Right cardiac atrium (tissue), 5 donors: ENCODE measurements around the gene LYZL1. TPM values are rescaled to one million over a fixed set of nuclear protein-coding genes. Genes with fewer than 3 reads are reported as not detected.
"Not testable (repeated sequence)": the region's sequence is repeated elsewhere in the genome, so short reads cannot be mapped to it uniquely, and the experiment has no call there.

Source experiments
- ATAC-seq, 2 donors: fragments of 200-7000 bp; cut with Tn5 transposase; one replicate each; pipeline versions ENCODE4 v1.8.0 to v1.9.1; 2020; ENCODE audit warnings: moderate library complexity in 2 of 2, mild to moderate bottlenecking in 1 of 2
- DNase-seq, 3 donors: peaks; one replicate each; pipeline ENCODE4 v3.0.0-alpha.2; 2020
- H3K27ac ChIP-seq: one replicate; pipeline ENCODE4 v1.5.1; 2013; ENCODE audit warnings: mild to moderate bottlenecking, low read length, control low read depth, moderate library complexity
- H3K27me3 ChIP-seq: one replicate; pipeline ENCODE4 v1.6.1; 2013; ENCODE audit not compliant: control insufficient read depth, insufficient read depth
- H3K4me1 ChIP-seq: one replicate; pipeline ENCODE4 v1.6.1; 2013; ENCODE audit warnings: low read length; ENCODE audit not compliant: control insufficient read depth, insufficient read depth
- H3K4me3 ChIP-seq: one replicate; pipeline ENCODE4 v1.5.1; 2013; ENCODE audit warnings: low read length, control low read depth
- H3K9me3 ChIP-seq: one replicate; pipeline ENCODE4 v1.6.1; 2013; ENCODE audit warnings: low read length; ENCODE audit not compliant: control insufficient read depth
- WGBS: extraction: QIAGEN DNeasy Blood & Tissue Kit; methylation state at CpG from one replicate; pipeline ENCODE4 v1.1.7; 2013; 5-methylcytosine and 5-hydroxymethylcytosine counted together
- intact Hi-C, 4 donors: fragments of 100-400 bp; cut with DNase I; formaldehyde crosslinking; loops; one replicate each; pipeline versions ENCODE4 v1.11.0 to v1.14.0; 2022 to 2023
- long read RNA-seq, 4 donors: library from polyadenylated mRNA; unstranded; transcript quantifications; one replicate each; pipeline ENCODE4 v2.0.0, GENCODE V29; 2020 to 2021
- polyA plus RNA-seq: library from polyadenylated mRNA; stranded (reverse); fragments of 200-250 nt; gene quantifications from one replicate; pipeline ENCODE4 v1.2.3, GENCODE V29; 2013
- total RNA-seq, 4 donors: library from RNA; stranded (reverse); fragmentation: NEBNext Ultra II Directional; extraction: Animal tissue kit (Norgen Biotek cat#: 25700); gene quantifications; one replicate each; pipeline ENCODE4 v1.2.1, GENCODE V29; 2021
- donor health status: healthy with polysubstance abuse.
- donor health status: DM: no; HTN: yes; CAD: no.
- donor health status: DM: no; HTN: no; CAD: no.
- donor health status: DM: no; HTN: yes; CAD: no; lungs with severe emphysema.
- donor health status: DM: yes; HTN: yes; CAD: no.

The LYZL1 gene
- not detected for total RNA-seq
- polyA plus RNA-seq = not detected
- long read RNA-seq, donor 1 = 0 reads
- long read RNA-seq, donor 2 = 0 reads
- long read RNA-seq, donor 3 = 0 reads
- long read RNA-seq, donor 4 = 0 reads

DNA sequence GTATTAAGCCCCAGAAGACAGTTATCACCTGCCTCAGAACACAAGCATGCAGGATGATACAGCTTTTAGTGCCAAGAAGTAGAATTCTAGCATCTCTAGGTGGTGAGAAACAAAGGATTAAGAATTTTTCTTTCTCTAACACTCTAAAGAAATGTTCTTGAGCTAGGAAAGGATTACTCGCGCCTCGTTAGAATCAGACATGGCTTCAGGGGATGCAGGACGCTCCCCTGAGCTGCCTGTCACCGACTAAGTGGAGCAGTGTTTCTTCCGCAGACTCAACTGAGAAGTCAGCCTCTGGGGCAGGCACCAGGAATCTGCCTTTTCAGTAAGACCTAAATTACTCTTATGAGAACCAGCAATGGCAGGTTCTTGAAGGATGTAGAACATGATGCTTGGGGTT, at the start of gene LYZL1:
LYZL1 (plus strand) TSS at position 165 of the 400 bp plus-strand sequence. CDS start 2,798 bp downstream, outside the sequence.
- H3K27ac ChIP-seq, ATAC-seq, H3K4me3 ChIP-seq, DNase-seq, intact Hi-C loops, H3K9me3 ChIP-seq, H3K4me1 ChIP-seq, H3K27me3 ChIP-seq: not testable (repeated sequence)
- WGBS = 85% methylated on average over 6 of the region's 6 CpGs

DNA sequence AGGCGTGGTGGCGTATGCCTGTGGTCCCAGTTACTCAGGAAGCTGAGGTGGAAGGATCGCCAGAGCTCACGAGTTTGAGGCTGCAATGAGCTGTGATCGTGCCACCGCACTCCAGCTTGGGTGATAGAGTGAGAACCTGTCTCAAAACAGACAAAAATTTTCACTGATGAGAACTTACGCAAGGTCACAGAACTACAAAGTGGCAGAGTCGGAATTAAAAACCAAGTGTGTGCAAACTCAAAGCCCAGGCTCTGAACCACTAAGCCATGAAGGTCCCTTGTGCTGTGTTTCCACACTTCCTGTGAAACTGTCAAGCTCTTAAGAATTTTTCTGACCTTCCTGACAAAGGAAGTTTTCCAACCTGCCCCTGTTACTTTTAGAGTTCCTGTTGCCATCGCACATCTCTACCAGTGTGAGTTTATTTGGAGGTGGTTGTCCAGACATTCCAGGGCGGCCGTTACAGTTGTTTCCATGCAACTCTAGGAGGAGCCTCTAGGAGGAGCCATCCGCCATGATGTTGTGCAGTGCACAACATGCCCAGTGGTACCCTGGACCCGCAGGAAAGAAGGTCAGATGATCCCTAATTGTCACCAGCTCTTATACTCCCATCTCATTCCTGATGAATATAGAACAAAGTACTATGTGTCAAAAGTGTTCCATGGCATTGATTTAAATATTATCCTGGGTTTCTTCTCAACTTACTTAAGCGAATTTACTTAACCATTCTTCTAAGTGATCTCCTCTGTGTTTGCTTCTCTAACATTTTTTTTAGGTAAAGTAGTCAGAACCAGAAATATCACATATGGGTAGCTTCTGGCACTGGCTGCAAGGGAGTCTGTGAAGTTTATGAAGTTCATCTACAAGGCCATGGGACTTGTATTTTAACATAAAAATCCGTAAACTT, 49.0 kb upstream of the LYZL1 start:
- Histone ChIP-seq H3K4me1 (no peaks in the 10 kb centered on the region), H3K9me3 (no peaks in the 10 kb centered on the region), H3K27me3 (no peaks in the 10 kb centered on the region), H3K4me3 (no peak overlapping the region), H3K27ac (no peak overlapping the region)
- ATAC-seq (peak; percentile 11 to 54), DNase-seq (no peak)
- 76% methylated on average over 15 of the region's 15 CpGs for WGBS
- intact Hi-C loops = no loop called here

- WGBS = 78% methylated on average over 15 of the region's 15 CpGs
- Histone ChIP-seq H3K27me3 (no peaks in the 10 kb centered on the region), H3K4me3 (no peak overlapping the region), H3K9me3 (no peaks in the 10 kb centered on the region), H3K4me1 (no peaks in the 10 kb centered on the region), H3K27ac (no peak overlapping the region)
- peak in 1 of 2 donors; percentile 65 for ATAC-seq
- DNase-seq = peak in 1 of 3 donors; percentile 56
- intact Hi-C loops = no loop called here
These were observed 47.7 kb upstream of the LYZL1 start for GRCh38 chr10:29240986-29241660.

GRCh38 chr10:29241925-29242324, 46.9 kb upstream of the LYZL1 start:
- Histone ChIP-seq H3K27ac (no peak overlapping the region), H3K27me3 (no peaks in the 10 kb centered on the region), H3K4me3 (no peak overlapping the region), H3K9me3 (no peaks in the 10 kb centered on the region), H3K4me1 (no peaks in the 10 kb centered on the region)
- DNase-seq = no peak
- intact Hi-C loops = no loop called here
- no peak for ATAC-seq

- no peaks in the 10 kb centered on the region for H3K27me3 ChIP-seq
- no peaks in the 10 kb centered on the region for H3K4me1 ChIP-seq
- no peaks in the 10 kb centered on the region for H3K9me3 ChIP-seq
- ATAC-seq (no peak), DNase-seq (no peak)
- intact Hi-C loops = no loop called here
- WGBS = 68% methylated on average over 5 of the region's 5 CpGs
- H3K27ac ChIP-seq = no peak overlapping the region
- no peak overlapping the region for H3K4me3 ChIP-seq
These were observed 45.8 kb upstream of the LYZL1 start for GRCh38 chr10:29243066-29243465.

DNA sequence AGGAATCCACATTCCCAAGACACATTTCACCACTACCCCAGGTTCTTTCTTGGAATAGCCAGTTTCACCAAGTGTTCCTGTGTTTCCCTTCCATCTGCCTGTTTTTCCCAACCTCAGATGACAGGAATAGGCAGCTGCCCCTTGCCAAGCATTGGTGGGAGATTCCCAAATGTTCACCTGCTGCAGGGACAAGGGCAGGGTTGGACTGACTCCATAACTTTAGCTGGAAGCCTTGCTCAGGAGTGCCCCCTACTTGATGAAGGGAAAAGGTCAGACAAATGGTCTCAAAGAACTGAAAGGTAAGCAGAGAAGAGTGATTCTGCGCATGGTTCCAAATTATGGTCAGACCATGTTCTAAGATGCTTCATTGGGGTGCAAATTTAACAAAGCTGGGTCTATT, 45.1 kb upstream of the LYZL1 start:
- WGBS = 97% methylated on average over 1 of the region's 1 CpG
- Histone ChIP-seq H3K27ac (no peak overlapping the region), H3K4me1 (no peaks in the 10 kb centered on the region), H3K9me3 (no peaks in the 10 kb centered on the region), H3K27me3 (no peaks in the 10 kb centered on the region), H3K4me3 (no peak overlapping the region)
- no peak for DNase-seq
- no peak for ATAC-seq
- intact Hi-C loops = no loop called here

DNA sequence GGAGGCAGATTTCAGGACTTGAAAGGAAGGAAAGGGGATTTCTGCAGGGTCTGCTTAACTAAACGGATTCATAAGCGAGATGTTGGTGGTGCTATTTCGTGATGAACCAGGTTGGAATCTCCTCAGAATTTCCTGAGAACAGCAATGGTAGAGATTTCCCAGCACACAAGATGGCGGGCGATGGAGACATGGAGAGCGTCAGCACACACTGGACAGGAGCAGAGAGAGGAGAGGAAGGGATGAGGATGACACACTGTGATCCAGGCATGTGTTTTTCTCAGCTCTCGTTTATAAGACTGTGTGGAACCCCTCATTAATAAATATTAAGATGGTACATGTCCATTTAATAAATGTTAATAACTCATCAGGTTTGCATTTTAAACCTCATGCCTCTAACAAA, 43.9 kb upstream of the LYZL1 start:
- intact Hi-C loops = no loop called here
- DNase-seq = no peak
- H3K27ac ChIP-seq = no peak overlapping the region
- H3K27me3 ChIP-seq = no peaks in the 10 kb centered on the region
- no peak for ATAC-seq
- WGBS = 93% methylated on average over 7 of the region's 7 CpGs
- H3K4me1 ChIP-seq = no peaks in the 10 kb centered on the region
- no peak overlapping the region for H3K4me3 ChIP-seq
- H3K9me3 ChIP-seq = no peaks in the 10 kb centered on the region

- peak in 1 of 2 donors; percentile 32 for ATAC-seq
- intact Hi-C loops = no loop called here
These were observed 43.4 kb upstream of the LYZL1 start for GRCh38 chr10:29245476-29245875.

DNA sequence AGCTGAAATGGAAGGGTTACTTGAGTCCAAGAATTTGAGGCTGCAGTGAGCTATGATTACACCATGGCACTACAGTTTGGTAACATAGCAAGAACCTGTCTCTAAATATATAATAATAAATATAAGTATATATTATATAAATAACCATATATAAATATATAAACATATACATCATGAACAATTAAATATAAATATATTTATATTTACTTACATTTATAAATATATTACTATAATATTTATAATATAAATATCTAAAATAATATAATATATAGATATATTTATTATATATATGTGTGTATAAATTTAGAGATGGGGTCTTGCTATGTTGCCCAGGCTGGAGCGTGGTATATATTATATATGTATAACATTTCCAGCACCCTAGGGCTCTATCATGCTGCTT, 42.4 kb upstream of the LYZL1 start:
- intact Hi-C loops = no loop called here
- no peak for DNase-seq
- H3K27me3 ChIP-seq = no peaks in the 10 kb centered on the region
- H3K4me3 ChIP-seq = no peak overlapping the region
- H3K4me1 ChIP-seq = no peaks in the 10 kb centered on the region
- ATAC-seq = no peak
- WGBS = 95% methylated on average over 1 of the region's 1 CpG
- no peaks in the 10 kb centered on the region for H3K9me3 ChIP-seq
- H3K27ac ChIP-seq = no peak overlapping the region

More at GRCh38 chr10:29245476-29245875, 43.4 kb upstream of the LYZL1 start:
- H3K4me1 ChIP-seq = no peaks in the 10 kb centered on the region
- no peaks in the 10 kb centered on the region for H3K27me3 ChIP-seq
- whole genome bisulfite sequencing = 44% methylated on average over 11 of the region's 11 CpGs
- H3K4me3 ChIP-seq = no peak overlapping the region
- H3K27ac ChIP-seq = no peak overlapping the region
- DNase-seq = peak; percentile 42 to 81 (median 52)
- H3K9me3 ChIP-seq = no peaks in the 10 kb centered on the region

DNA sequence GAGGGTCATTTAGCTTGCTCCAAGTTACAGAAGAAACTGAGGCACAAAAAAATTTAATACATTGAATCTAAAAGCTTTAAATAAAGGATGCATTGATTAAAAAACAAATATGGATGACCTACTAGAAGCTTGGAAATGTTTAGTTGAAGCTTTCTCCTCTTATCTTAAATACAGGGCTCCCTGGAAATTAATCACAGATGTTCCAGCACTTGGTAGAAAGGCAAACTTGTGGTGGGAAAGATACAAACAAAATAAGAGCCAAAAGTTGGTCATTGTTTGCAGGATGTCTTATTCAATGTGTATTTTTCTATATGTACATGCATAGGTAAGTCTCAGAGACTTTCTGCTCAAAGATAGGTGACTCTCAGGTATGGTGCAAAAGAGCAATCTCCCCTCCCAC, 40.7 kb upstream of the LYZL1 start:
- Histone ChIP-seq H3K4me1 (peaks cover 5% of the 10 kb centered on the region), H3K4me3 (no peak overlapping the region), H3K27ac (no peak overlapping the region), H3K9me3 (no peaks in the 10 kb centered on the region), H3K27me3 (no peaks in the 10 kb centered on the region)
- no peak for ATAC-seq
- intact Hi-C loops = no loop called here
- no peak for DNase-seq

DNA sequence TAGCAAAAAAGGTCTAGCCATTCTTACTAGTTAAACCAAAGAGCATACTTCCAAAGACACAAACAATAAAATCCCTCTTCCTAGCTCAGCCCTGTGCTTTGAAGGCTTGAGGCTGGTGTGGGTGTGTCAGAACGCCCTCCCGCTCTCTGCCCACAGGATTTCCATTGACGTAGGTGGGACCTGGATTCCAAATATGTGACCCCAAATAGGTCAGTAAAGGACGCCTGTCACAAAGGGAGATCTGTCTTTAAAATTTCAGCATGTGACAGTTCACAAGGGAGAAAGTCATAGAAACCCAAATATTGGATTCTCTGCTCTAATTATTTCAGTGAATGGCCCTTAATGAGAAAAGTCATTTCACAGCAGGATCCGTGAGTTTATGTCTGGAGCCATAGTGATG, 39.9 kb upstream of the LYZL1 start:
- H3K27me3 ChIP-seq = no peaks in the 10 kb centered on the region
- H3K4me3 ChIP-seq = no peak overlapping the region
- ATAC-seq = no peak
- peaks cover 8% of the 10 kb centered on the region for H3K4me1 ChIP-seq
- H3K9me3 ChIP-seq = no peaks in the 10 kb centered on the region
- H3K27ac ChIP-seq = no peak overlapping the region
- no peak for DNase-seq
- intact Hi-C loops = no loop called here
- 85% methylated on average over 5 of the region's 5 CpGs for WGBS
